ENCODE measurements around the gene DMBT1.

- TF ChIP-seq CTCF (IDR thresholded peaks at IDR 0.05) (no peak), GRHL2 (CRISPR knock-in tag; IDR thresholded peaks at IDR 0.05; ENCODE audit: insufficient replicate concordance, severe bottlenecking) (no peak), MAX (CRISPR knock-in tag; IDR thresholded peaks at IDR 0.05) (no peak), USF1 (CRISPR knock-in tag; IDR thresholded peaks at IDR 0.05) (no peak), ATF3 (CRISPR knock-in tag; conservative IDR thresholded peaks at IDR 0.05) (no peak), HMGA2 (CRISPR knock-in tag; IDR thresholded peaks at IDR 0.05) (no peak), USF2 (CRISPR knock-in tag; IDR thresholded peaks at IDR 0.05) (no peak), TCF7 (CRISPR knock-in tag; IDR thresholded peaks at IDR 0.05; ENCODE audit: low read depth) (no peak), ATF2 (CRISPR knock-in tag; IDR thresholded peaks at IDR 0.05; ENCODE audit: borderline replicate concordance, low read depth) (no peak), EMX1 (CRISPR knock-in tag; IDR thresholded peaks at IDR 0.05) (no peak), ETV6 (CRISPR knock-in tag; IDR thresholded peaks at IDR 0.05) (no peak)
Measured at GRCh38 chr10:122657729-122658128, 97.2 kb downstream of the DMBT1 start.
